ENCODE data around the gene NLRC5.

DNA sequence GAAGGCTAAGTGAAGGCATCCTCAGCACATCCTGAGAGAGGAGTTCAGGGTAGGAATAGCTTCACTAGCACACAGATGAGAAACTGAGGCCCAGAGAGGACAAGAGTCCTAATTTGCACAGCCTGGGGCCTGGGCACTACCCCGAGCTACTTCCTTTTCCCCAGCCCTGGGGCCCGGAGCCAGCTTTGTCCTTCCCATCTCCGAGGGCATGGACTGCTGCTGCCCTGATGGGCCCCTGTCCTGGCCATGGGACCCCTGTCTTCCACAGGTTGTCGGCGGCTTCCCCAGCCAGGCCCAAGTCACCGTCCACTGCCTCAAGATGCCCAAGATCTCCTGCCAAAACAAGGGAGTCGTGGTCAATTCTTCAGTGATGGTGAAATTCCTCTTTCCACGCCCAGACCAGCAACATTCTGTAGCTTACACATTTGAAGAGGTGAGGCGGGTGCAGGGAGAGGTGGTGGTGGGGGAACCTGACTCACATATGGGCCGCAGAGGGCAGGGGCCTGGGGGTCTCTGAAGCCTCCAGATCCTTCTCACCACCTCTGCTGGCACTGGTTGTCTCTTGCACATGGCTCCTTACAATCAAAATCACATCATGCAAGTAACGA, 11.4 kb upstream of the NLRC5 start:
- TF ChIP-seq, protein P1, sequence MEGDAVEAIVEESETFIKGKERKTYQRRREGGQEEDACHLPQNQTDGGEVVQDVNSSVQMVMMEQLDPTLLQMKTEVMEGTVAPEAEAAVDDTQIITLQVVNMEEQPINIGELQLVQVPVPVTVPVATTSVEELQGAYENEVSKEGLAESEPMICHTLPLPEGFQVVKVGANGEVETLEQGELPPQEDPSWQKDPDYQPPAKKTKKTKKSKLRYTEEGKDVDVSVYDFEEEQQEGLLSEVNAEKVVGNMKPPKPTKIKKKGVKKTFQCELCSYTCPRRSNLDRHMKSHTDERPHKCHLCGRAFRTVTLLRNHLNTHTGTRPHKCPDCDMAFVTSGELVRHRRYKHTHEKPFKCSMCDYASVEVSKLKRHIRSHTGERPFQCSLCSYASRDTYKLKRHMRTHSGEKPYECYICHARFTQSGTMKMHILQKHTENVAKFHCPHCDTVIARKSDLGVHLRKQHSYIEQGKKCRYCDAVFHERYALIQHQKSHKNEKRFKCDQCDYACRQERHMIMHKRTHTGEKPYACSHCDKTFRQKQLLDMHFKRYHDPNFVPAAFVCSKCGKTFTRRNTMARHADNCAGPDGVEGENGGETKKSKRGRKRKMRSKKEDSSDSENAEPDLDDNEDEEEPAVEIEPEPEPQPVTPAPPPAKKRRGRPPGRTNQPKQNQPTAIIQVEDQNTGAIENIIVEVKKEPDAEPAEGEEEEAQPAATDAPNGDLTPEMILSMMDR (IDR thresholded peaks at IDR 0.05): no peak
- TF ChIP-seq POLR2A (IDR thresholded peaks at IDR 0.05): no peak

Data from lower leg skin (tissue), 3 donors.